ENCODE data around the gene ELMO3.

GRCh38 chr16:67165121-67166078 lies 33.5 kb upstream of the ELMO3 start:
- TF ChIP-seq, protein P1, sequence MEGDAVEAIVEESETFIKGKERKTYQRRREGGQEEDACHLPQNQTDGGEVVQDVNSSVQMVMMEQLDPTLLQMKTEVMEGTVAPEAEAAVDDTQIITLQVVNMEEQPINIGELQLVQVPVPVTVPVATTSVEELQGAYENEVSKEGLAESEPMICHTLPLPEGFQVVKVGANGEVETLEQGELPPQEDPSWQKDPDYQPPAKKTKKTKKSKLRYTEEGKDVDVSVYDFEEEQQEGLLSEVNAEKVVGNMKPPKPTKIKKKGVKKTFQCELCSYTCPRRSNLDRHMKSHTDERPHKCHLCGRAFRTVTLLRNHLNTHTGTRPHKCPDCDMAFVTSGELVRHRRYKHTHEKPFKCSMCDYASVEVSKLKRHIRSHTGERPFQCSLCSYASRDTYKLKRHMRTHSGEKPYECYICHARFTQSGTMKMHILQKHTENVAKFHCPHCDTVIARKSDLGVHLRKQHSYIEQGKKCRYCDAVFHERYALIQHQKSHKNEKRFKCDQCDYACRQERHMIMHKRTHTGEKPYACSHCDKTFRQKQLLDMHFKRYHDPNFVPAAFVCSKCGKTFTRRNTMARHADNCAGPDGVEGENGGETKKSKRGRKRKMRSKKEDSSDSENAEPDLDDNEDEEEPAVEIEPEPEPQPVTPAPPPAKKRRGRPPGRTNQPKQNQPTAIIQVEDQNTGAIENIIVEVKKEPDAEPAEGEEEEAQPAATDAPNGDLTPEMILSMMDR (IDR thresholded peaks at IDR 0.05; ENCODE audit: poor library complexity, severe bottlenecking): no peak
- no peak for TF ChIP-seq POLR2AphosphoS5 (IDR thresholded peaks at IDR 0.05)
- TF ChIP-seq RAD21 (conservative IDR thresholded peaks at IDR 0.05): no peak
- TF ChIP-seq TAF1 (IDR thresholded peaks at IDR 0.05; ENCODE audit: low read depth): no peak
- TF ChIP-seq, protein P2, sequence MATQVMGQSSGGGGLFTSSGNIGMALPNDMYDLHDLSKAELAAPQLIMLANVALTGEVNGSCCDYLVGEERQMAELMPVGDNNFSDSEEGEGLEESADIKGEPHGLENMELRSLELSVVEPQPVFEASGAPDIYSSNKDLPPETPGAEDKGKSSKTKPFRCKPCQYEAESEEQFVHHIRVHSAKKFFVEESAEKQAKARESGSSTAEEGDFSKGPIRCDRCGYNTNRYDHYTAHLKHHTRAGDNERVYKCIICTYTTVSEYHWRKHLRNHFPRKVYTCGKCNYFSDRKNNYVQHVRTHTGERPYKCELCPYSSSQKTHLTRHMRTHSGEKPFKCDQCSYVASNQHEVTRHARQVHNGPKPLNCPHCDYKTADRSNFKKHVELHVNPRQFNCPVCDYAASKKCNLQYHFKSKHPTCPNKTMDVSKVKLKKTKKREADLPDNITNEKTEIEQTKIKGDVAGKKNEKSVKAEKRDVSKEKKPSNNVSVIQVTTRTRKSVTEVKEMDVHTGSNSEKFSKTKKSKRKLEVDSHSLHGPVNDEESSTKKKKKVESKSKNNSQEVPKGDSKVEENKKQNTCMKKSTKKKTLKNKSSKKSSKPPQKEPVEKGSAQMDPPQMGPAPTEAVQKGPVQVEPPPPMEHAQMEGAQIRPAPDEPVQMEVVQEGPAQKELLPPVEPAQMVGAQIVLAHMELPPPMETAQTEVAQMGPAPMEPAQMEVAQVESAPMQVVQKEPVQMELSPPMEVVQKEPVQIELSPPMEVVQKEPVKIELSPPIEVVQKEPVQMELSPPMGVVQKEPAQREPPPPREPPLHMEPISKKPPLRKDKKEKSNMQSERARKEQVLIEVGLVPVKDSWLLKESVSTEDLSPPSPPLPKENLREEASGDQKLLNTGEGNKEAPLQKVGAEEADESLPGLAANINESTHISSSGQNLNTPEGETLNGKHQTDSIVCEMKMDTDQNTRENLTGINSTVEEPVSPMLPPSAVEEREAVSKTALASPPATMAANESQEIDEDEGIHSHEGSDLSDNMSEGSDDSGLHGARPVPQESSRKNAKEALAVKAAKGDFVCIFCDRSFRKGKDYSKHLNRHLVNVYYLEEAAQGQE (IDR thresholded peaks at IDR 0.05; ENCODE audit: borderline replicate concordance): no peak
- TF ChIP-seq EP300 (conservative IDR thresholded peaks at IDR 0.05; ENCODE audit: poor library complexity, severe bottlenecking): no peak
- TF ChIP-seq EZH2 (IDR thresholded peaks at IDR 0.05; ENCODE audit: borderline replicate concordance, insufficient read depth, low read length, poor library complexity, severe bottlenecking): peak; percentile 97
- no peak for TF ChIP-seq SMC3 (conservative IDR thresholded peaks at IDR 0.05; ENCODE audit: poor library complexity)
- TF ChIP-seq MXI1 (conservative IDR thresholded peaks at IDR 0.05; ENCODE audit: poor library complexity, severe bottlenecking): no peak

Data from neural cell (in vitro differentiated cells).